SK-N-MC (cell line): ENCODE data around the gene PLXNA1.

Experiments
- DNase-seq: peaks from one replicate; pipeline ENCODE4 v3.0.0-alpha.2; 2011; ENCODE audit warnings: low read depth, low spot score
- H3K27ac ChIP-seq: fragments of 200-600 bp; sonication (generic); 2 replicates; pipeline ENCODE4 v1.5.1; 2016; ENCODE audit warnings: mixed run types
- H3K36me3 ChIP-seq: fragments of 200-600 bp; sonication (generic); 2 replicates; pipeline ENCODE4 v1.6.1; 2017; ENCODE audit warnings: antibody characterized with exemption, low read length, mixed read lengths; ENCODE audit not compliant: insufficient read depth
- H3K4me3 ChIP-seq: fragments of 200-600 bp; sonication (generic); 2 replicates; pipeline ENCODE4 v1.5.1; 2016
- H3K9ac ChIP-seq: fragments of 200-600 bp; sonication (generic); 2 replicates; pipeline ENCODE4 v1.8.0; 2017; ENCODE audit warnings: mixed run types, mixed read lengths; ENCODE audit not compliant: insufficient read length
- H3K9me3 ChIP-seq: fragments of 200-600 bp; sonication (generic); 2 replicates; pipeline ENCODE4 v1.6.1; 2017; ENCODE audit warnings: low read depth, mild to moderate bottlenecking, antibody characterized with exemption, low read length, moderate library complexity, mixed read lengths
- EZH2 ChIP-seq: fragments of 200-600 bp; sonication (generic); IDR thresholded peaks from one replicate; pipeline ENCODE4 v1.6.1; 2017; ENCODE audit warnings: antibody characterized with exemption
- FOXP2 ChIP-seq: optimal IDR thresholded peaks from 2 replicates; pipeline ENCODE3; 2011; ENCODE audit warnings: mild to moderate bottlenecking, moderate library complexity; ENCODE audit not compliant: insufficient read depth; ENCODE audit errors: extremely low read length, control extremely low read depth
- POLR2AphosphoS5 ChIP-seq: IDR thresholded peaks from 2 replicates; pipeline ENCODE4 v1.6.1; 2012; ENCODE audit warnings: mild to moderate bottlenecking, low read depth, low read length, borderline replicate concordance

The PLXNA1 gene

GRCh38 chr3:126969586-126969985 lies 13.3 kb upstream of the PLXNA1 start:
- H3K36me3 ChIP-seq, result no peaks in the 10 kb centered on the region
- H3K9me3 ChIP-seq, result peaks cover 5% of the 10 kb centered on the region; the same call in 1 of the 2 replicates
- no peak overlapping the region for H3K9ac ChIP-seq
- DNase-seq, result no peak
- TF ChIP-seq EZH2, result no peak
- TF ChIP-seq FOXP2, result no peak
- no peak for TF ChIP-seq POLR2AphosphoS5
- H3K4me3 ChIP-seq, result no peak overlapping the region
- no peak overlapping the region for H3K27ac ChIP-seq

- H3K36me3 ChIP-seq, result no peaks in the 10 kb centered on the region
- no peak overlapping the region for H3K4me3 ChIP-seq
- no peak for DNase-seq
- TF ChIP-seq FOXP2 (no peak), EZH2 (no peak), POLR2AphosphoS5 (no peak)
- H3K9me3 ChIP-seq, result peaks cover 8% of the 10 kb centered on the region; the same call in 1 of the 2 replicates
- no peak overlapping the region for H3K9ac ChIP-seq
- no peak overlapping the region for H3K27ac ChIP-seq
These were observed 12.8 kb upstream of the PLXNA1 start for GRCh38 chr3:126970101-126970500.

DNA sequence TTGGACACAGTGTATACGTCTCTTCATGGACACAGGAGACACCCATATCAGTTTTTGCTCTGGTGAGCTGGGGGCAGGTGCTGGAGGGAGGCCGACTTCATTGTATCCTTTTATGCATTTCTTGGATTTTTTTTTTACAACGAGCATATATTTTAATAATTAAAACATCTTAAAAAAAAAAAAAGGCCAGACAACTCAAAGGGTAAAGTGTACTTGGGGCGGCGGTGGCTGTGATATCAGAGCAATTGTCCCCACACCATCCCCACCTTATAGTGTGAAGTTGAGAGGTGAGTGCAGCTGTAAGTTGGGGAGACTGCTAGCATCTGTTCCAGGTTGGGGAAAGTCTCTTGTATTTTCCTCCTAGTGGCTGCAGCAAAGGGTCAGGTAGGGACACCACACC lies 12.0 kb upstream of the PLXNA1 start:
- Histone ChIP-seq H3K9ac (no peak overlapping the region), H3K36me3 (no peaks in the 10 kb centered on the region), H3K27ac (no peak overlapping the region), H3K4me3 (no peak overlapping the region), H3K9me3 (peaks cover 8% of the 10 kb centered on the region; the same call in 1 of the 2 replicates)
- no peak for TF ChIP-seq FOXP2
- TF ChIP-seq POLR2AphosphoS5, result no peak
- TF ChIP-seq EZH2, result no peak
- DNase-seq, result no peak

- H3K36me3 ChIP-seq, result no peaks in the 10 kb centered on the region
- no peak overlapping the region for H3K4me3 ChIP-seq
- peaks cover 8% of the 10 kb centered on the region; the same call in 1 of the 2 replicates for H3K9me3 ChIP-seq
- TF ChIP-seq EZH2 (no peak), FOXP2 (no peak), POLR2AphosphoS5 (no peak)
- H3K27ac ChIP-seq, result no peak overlapping the region
- no peak for DNase-seq
- H3K9ac ChIP-seq, result no peak overlapping the region
These were observed 11.0 kb upstream of the PLXNA1 start for GRCh38 chr3:126971891-126972351.

- Histone ChIP-seq H3K36me3 (no peaks in the 10 kb centered on the region), H3K9me3 (peaks cover 8% of the 10 kb centered on the region; the same call in 1 of the 2 replicates), H3K27ac (no peak overlapping the region), H3K4me3 (no peak overlapping the region), H3K9ac (no peak overlapping the region)
- TF ChIP-seq EZH2, result no peak
- no peak for TF ChIP-seq FOXP2
- no peak for TF ChIP-seq POLR2AphosphoS5
- DNase-seq, result no peak
These were observed 10.0 kb upstream of the PLXNA1 start for GRCh38 chr3:126972866-126973265.

GRCh38 chr3:126973814-126974213 lies 9.1 kb upstream of the PLXNA1 start:
- TF ChIP-seq FOXP2, result no peak
- no peak for TF ChIP-seq POLR2AphosphoS5
- TF ChIP-seq EZH2, result no peak
- Histone ChIP-seq H3K4me3 (no peak overlapping the region), H3K9ac (no peak overlapping the region), H3K27ac (no peak overlapping the region), H3K9me3 (peaks cover 8% of the 10 kb centered on the region; the same call in 1 of the 2 replicates), H3K36me3 (no peaks in the 10 kb centered on the region)
- no peak for DNase-seq

DNA sequence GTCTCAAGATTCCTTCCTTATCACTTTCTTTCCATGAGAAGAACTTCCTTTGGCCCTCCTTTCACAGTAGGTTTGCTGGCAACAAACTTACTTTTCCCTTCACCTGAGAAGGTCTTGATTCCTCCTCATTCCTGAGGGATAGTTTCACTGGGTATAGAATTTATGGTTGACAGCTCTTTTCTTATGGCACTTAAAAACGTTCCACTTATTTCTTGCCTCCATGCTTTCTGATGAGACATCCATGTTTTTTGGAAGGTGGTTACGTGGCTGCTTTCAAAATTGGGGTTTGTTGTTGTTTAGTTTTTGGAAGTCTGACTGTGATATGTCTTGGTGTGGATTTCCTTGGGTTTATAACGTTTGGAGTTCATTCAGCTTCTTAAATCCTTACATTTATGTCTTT lies 8.2 kb upstream of the PLXNA1 start:
- Histone ChIP-seq H3K36me3 (no peaks in the 10 kb centered on the region), H3K9ac (no peak overlapping the region), H3K4me3 (no peak overlapping the region), H3K27ac (no peak overlapping the region), H3K9me3 (peaks cover 8% of the 10 kb centered on the region; the same call in 1 of the 2 replicates)
- TF ChIP-seq FOXP2 (no peak), POLR2AphosphoS5 (no peak), EZH2 (no peak)
- DNase-seq, result no peak

GRCh38 chr3:126976906-126977305 lies 6.0 kb upstream of the PLXNA1 start:
- no peak for TF ChIP-seq POLR2AphosphoS5
- TF ChIP-seq FOXP2, result no peak
- TF ChIP-seq EZH2, result no peak
- no peak overlapping the region for H3K4me3 ChIP-seq
- no peak for DNase-seq
- H3K36me3 ChIP-seq, result no peaks in the 10 kb centered on the region
- no peak overlapping the region for H3K9ac ChIP-seq
- H3K27ac ChIP-seq, result no peak overlapping the region
- H3K9me3 ChIP-seq, result peaks cover 8% of the 10 kb centered on the region; the same call in 1 of the 2 replicates

DNA sequence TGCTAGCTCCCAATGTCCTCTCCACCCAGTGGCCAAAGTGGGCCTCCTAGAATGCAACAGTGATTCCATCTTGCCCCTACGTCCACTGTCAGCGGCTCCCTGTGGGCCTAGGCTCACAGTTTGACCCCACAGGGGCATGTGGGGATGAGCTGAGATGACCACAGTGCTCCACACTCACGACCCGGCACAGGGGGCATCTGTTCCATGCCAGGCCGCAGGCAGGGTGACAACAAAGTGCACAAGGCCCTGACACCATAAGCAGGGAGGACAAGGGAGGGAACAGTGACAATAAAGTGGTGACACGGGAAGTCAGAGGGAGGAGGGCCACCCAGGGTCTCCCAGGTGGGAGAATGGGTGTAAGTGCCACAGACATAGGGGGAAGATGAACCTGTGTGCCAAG lies 5.1 kb upstream of the PLXNA1 start:
- Histone ChIP-seq H3K9me3 (peaks cover 8% of the 10 kb centered on the region; the same call in 1 of the 2 replicates), H3K36me3 (no peaks in the 10 kb centered on the region), H3K27ac (no peak overlapping the region), H3K9ac (no peak overlapping the region), H3K4me3 (no peak overlapping the region)
- DNase-seq, result no peak
- TF ChIP-seq EZH2 (no peak), POLR2AphosphoS5 (no peak), FOXP2 (no peak)
